ENCODE results near the gene SLC12A6.
"Not testable (repeated sequence)": the region's sequence is repeated elsewhere in the genome, so short reads cannot be mapped to it uniquely, and the experiment has no call there.

Gene SLC12A6

GRCh38 chr15:34337557-34338306, at the start of gene SLC12A6:
Gene SLC12A6 (minus strand): TSS chr15:34337781. CDS start chr15:34336680, 1,101 bp downstream.
- peak within 1 kb of the TSS; percentile 96 for H3K4me3 Mint-ChIP-seq
- H3K4me1 Mint-ChIP-seq = peaks cover 39% of the 10 kb centered on the region
- H3K9me3 Mint-ChIP-seq = no peaks in the 10 kb centered on the region
- peak within 1 kb of the TSS; percentile 95 for H3K27ac Mint-ChIP-seq
- ATAC-seq (peak; percentile 86), DNase-seq (ENCODE audit: low spot score in 2 of 2) (peak; percentile 85 to 94)
- peaks cover 58% of the 10 kb centered on the region for H3K36me3 Mint-ChIP-seq

GRCh38 chr15:34381829-34382521, 44.4 kb upstream of the SLC12A6 start:
- peaks cover 12% of the 10 kb centered on the region for H3K36me3 Mint-ChIP-seq
- H3K4me1 Mint-ChIP-seq; H3K4me3 Mint-ChIP-seq; H3K27ac Mint-ChIP-seq; ATAC-seq; H3K9me3 Mint-ChIP-seq; DNase-seq (ENCODE audit: low spot score in 2 of 2): not testable (repeated sequence)

GRCh38 chr15:34380491-34380890, 42.9 kb upstream of the SLC12A6 start:
- not testable (repeated sequence) for H3K27ac Mint-ChIP-seq; ATAC-seq; H3K9me3 Mint-ChIP-seq; H3K4me3 Mint-ChIP-seq; DNase-seq (ENCODE audit: low spot score in 2 of 2); H3K4me1 Mint-ChIP-seq
- peaks cover 12% of the 10 kb centered on the region for H3K36me3 Mint-ChIP-seq

- DNase-seq (ENCODE audit: low spot score in 2 of 2) (no peak), ATAC-seq (no peak)
- no peak overlapping the region for H3K4me3 Mint-ChIP-seq
- H3K36me3 Mint-ChIP-seq = peaks cover 12% of the 10 kb centered on the region
- H3K9me3 Mint-ChIP-seq = no peaks in the 10 kb centered on the region
- H3K27ac Mint-ChIP-seq = no peak overlapping the region
- H3K4me1 Mint-ChIP-seq = no peaks in the 10 kb centered on the region
Observed at GRCh38 chr15:34376856-34377255, 39.3 kb upstream of the SLC12A6 start.

- not testable (repeated sequence) for H3K27ac Mint-ChIP-seq; DNase-seq (ENCODE audit: low spot score in 2 of 2); H3K36me3 Mint-ChIP-seq; ATAC-seq; H3K4me3 Mint-ChIP-seq; H3K9me3 Mint-ChIP-seq; H3K4me1 Mint-ChIP-seq
Observed at GRCh38 chr15:34375541-34375940, 38.0 kb upstream of the SLC12A6 start.

GRCh38 chr15:34374816-34375215, 37.2 kb upstream of the SLC12A6 start:
- H3K4me3 Mint-ChIP-seq = no peak overlapping the region
- no peaks in the 10 kb centered on the region for H3K9me3 Mint-ChIP-seq
- peaks cover 5% of the 10 kb centered on the region for H3K4me1 Mint-ChIP-seq
- DNase-seq (ENCODE audit: low spot score in 2 of 2) (no peak), ATAC-seq (no peak)
- H3K36me3 Mint-ChIP-seq = peaks cover 7% of the 10 kb centered on the region
- H3K27ac Mint-ChIP-seq = no peak overlapping the region

GRCh38 chr15:34373951-34374350, 36.4 kb upstream of the SLC12A6 start:
- Mint-ChIP-seq H3K27ac (peak overlapping the region; percentile 3), H3K9me3 (no peaks in the 10 kb centered on the region), H3K4me3 (no peak overlapping the region), H3K36me3 (peaks cover 7% of the 10 kb centered on the region), H3K4me1 (peaks cover 14% of the 10 kb centered on the region)
- no peak for ATAC-seq
- no peak for DNase-seq (ENCODE audit: low spot score in 2 of 2)

GRCh38 chr15:34370643-34371042, 33.1 kb upstream of the SLC12A6 start:
- H3K27ac Mint-ChIP-seq = peak overlapping the region; percentile 68
- ATAC-seq = no peak
- DNase-seq (ENCODE audit: low spot score in 2 of 2) = no peak
- peaks cover 12% of the 10 kb centered on the region for H3K36me3 Mint-ChIP-seq
- H3K9me3 Mint-ChIP-seq = no peaks in the 10 kb centered on the region
- H3K4me3 Mint-ChIP-seq = no peak overlapping the region
- peaks cover 29% of the 10 kb centered on the region for H3K4me1 Mint-ChIP-seq

- DNase-seq (ENCODE audit: low spot score in 2 of 2) = no peak
- peaks cover 34% of the 10 kb centered on the region for H3K4me1 Mint-ChIP-seq
- ATAC-seq = no peak
- H3K27ac Mint-ChIP-seq = peak overlapping the region; percentile 68
- peak overlapping the region; percentile 85 for H3K4me3 Mint-ChIP-seq
- H3K9me3 Mint-ChIP-seq = no peaks in the 10 kb centered on the region
- H3K36me3 Mint-ChIP-seq = peaks cover 17% of the 10 kb centered on the region
Observed at GRCh38 chr15:34370129-34370528, 32.5 kb upstream of the SLC12A6 start.

- DNase-seq (ENCODE audit: low spot score in 2 of 2) (peak; percentile 83 to 93), ATAC-seq (peak; percentile 91)
- Mint-ChIP-seq H3K36me3 (peaks cover 38% of the 10 kb centered on the region), H3K4me3 (peak within 1 kb of the TSS; percentile 85), H3K27ac (peak within 1 kb of the TSS; percentile 92), H3K9me3 (no peaks in the 10 kb centered on the region), H3K4me1 (peaks cover 48% of the 10 kb centered on the region)
Observed at GRCh38 chr15:34367101-34368081, 29.8 kb upstream of the SLC12A6 start, which contains the start of gene LPCAT4. Gene LPCAT4 (minus strand): TSS chr15:34367196. CDS start chr15:34367100, 96 bp downstream.

GRCh38 chr15:34366271-34367065, 28.9 kb upstream of the SLC12A6 start:
- ATAC-seq (peak; percentile 14), DNase-seq (ENCODE audit: low spot score in 2 of 2) (peak; percentile 26 to 74)
- H3K4me3 Mint-ChIP-seq = peak overlapping the region; percentile 85
- H3K9me3 Mint-ChIP-seq = no peaks in the 10 kb centered on the region
- peaks cover 48% of the 10 kb centered on the region for H3K4me1 Mint-ChIP-seq
- peaks cover 47% of the 10 kb centered on the region for H3K36me3 Mint-ChIP-seq
- H3K27ac Mint-ChIP-seq = peak overlapping the region; percentile 92

GRCh38 chr15:34365836-34366235, 28.3 kb upstream of the SLC12A6 start:
- H3K4me3 Mint-ChIP-seq = peak overlapping the region; percentile 85
- ATAC-seq = no peak
- H3K27ac Mint-ChIP-seq = peak overlapping the region; percentile 92
- DNase-seq (ENCODE audit: low spot score in 2 of 2) = no peak
- H3K36me3 Mint-ChIP-seq = peaks cover 53% of the 10 kb centered on the region
- H3K4me1 Mint-ChIP-seq = peaks cover 48% of the 10 kb centered on the region
- H3K9me3 Mint-ChIP-seq = no peaks in the 10 kb centered on the region

GRCh38 chr15:34365091-34365825, 27.7 kb upstream of the SLC12A6 start:
- H3K27ac Mint-ChIP-seq = peak overlapping the region; percentile 76
- peaks cover 58% of the 10 kb centered on the region for H3K36me3 Mint-ChIP-seq
- H3K9me3 Mint-ChIP-seq = no peaks in the 10 kb centered on the region
- peaks cover 48% of the 10 kb centered on the region for H3K4me1 Mint-ChIP-seq
- peak overlapping the region; percentile 85 for H3K4me3 Mint-ChIP-seq
- DNase-seq (ENCODE audit: low spot score in 2 of 2) (peak in 1 of 2 donors; percentile 57), ATAC-seq (peak; percentile 16)

GRCh38 chr15:34364041-34364440, 26.5 kb upstream of the SLC12A6 start:
- Mint-ChIP-seq H3K36me3 (peaks cover 70% of the 10 kb centered on the region), H3K4me1 (peaks cover 35% of the 10 kb centered on the region), H3K9me3 (no peaks in the 10 kb centered on the region), H3K4me3 (no peak overlapping the region), H3K27ac (peak overlapping the region; percentile 90)
- no peak for DNase-seq (ENCODE audit: low spot score in 2 of 2)
- ATAC-seq = no peak

All from stimulated activated effector memory CD8-positive, alpha-beta T cell treated with anti-CD3 and anti-CD28 coated beads, Interleukin-12 subunit alpha, Interleukin-12 subunit beta, amount 100 ng/mL, for 72 hours (primary cell).